H1 (cell line): Measurements from ENCODE around the gene SPC24. TPM values are rescaled to one million over a fixed set of nuclear protein-coding genes. Genes with fewer than 3 reads are reported as not detected.

Experiments
- CTCF ChIA-PET: fragments of 300-600 bp; sonication (Branson Sonifier 250); formaldehyde crosslinking; loops from one replicate; lab custom pipeline; 2021; ENCODE audit not compliant: partially characterized antibody; lab: Charles Lee
- POLR2A ChIA-PET: fragments of 300-600 bp; sonication (Branson Sonifier 250); formaldehyde crosslinking; loops from one replicate; lab custom pipeline; 2021; ENCODE audit warnings: inconsistent platforms; ENCODE audit not compliant: partially characterized antibody; lab: Charles Lee
- DNase-seq, 2 experiments: peaks; one replicate each; pipeline versions ENCODE4 v3.0.0 to v3.0.0-alpha.2; 2010 to 2022; ENCODE audit warnings: low spot score in 2 of 2, low read depth in 1 of 2, mixed read lengths in 1 of 2
- FAIRE-seq: peaks from 2 replicates; lab custom pipeline; 2011; peaks lifted over from hg19 to GRCh38; lab: Jason Lieb, UNC
- H2AFZ ChIP-seq: 2 replicates; pipeline ENCODE4 v1.8.1; 2012; ENCODE audit warnings: low read length, inconsistent platforms
- H2AK5ac ChIP-seq: 2 replicates; pipeline ENCODE4 v1.6.1; 2013; ENCODE audit warnings: low read depth, low read length
- H2BK120ac ChIP-seq: replicated peaks from 2 replicates; pipeline ENCODE3; 2013; ENCODE audit warnings: low read depth, low read length, inconsistent platforms
- H2BK12ac ChIP-seq: 2 replicates; pipeline ENCODE4 v1.6.1; 2013; ENCODE audit warnings: low read depth, low read length
- H2BK15ac ChIP-seq: 2 replicates; pipeline ENCODE4 v1.6.1; 2013; ENCODE audit warnings: low read length
- H2BK20ac ChIP-seq: 2 replicates; pipeline ENCODE4 v1.6.1; 2013; ENCODE audit warnings: low read length
- H2BK5ac ChIP-seq: 2 replicates; pipeline ENCODE4 v1.6.1; 2013; ENCODE audit warnings: low read depth, low read length
- H3K14ac ChIP-seq: 2 replicates; pipeline ENCODE4 v1.6.1; 2013; ENCODE audit warnings: inconsistent platforms; ENCODE audit not compliant: insufficient read length
- H3K18ac ChIP-seq: 2 replicates; pipeline ENCODE4 v1.6.1; 2013; ENCODE audit warnings: low read length; ENCODE audit errors: extremely low read depth
- H3K23ac ChIP-seq: 2 replicates; pipeline ENCODE4 v1.6.1; 2013; ENCODE audit warnings: inconsistent platforms; ENCODE audit not compliant: insufficient read length
- H3K23me2 ChIP-seq: 2 replicates; pipeline ENCODE4 v1.6.1; 2013; ENCODE audit warnings: low read depth, low read length
- H3K27ac ChIP-seq: 2 replicates; pipeline ENCODE4 v1.6.1; 2011; ENCODE audit warnings: low read depth, low read length, inconsistent platforms
- H3K27me3 ChIP-seq, 4 experiments: replicated peaks in 1 of 4; 1 replicate in 1 of 4; 2 replicates in 3 of 4; pipeline versions ENCODE4 v1.6.1 to v1.8.1; 2011 to 2013; ENCODE audit warnings: low read length in 3 of 4, mild to moderate bottlenecking in 3 of 4, inconsistent platforms in 2 of 4, mixed read lengths in 2 of 4, moderate library complexity in 1 of 4; ENCODE audit not compliant: control insufficient read depth in 3 of 4, insufficient read depth in 3 of 4; ENCODE audit errors: extremely low read depth in 1 of 4
- H3K36me3 ChIP-seq, 4 experiments: 2 replicates each; pipeline versions ENCODE4 v1.6.1 to v1.8.1; 2011 to 2013; ENCODE audit warnings: mild to moderate bottlenecking in 4 of 4, low read length in 3 of 4, moderate library complexity in 2 of 4, control low read depth in 1 of 4, inconsistent platforms in 1 of 4; ENCODE audit not compliant: insufficient read depth in 4 of 4, control insufficient read depth in 2 of 4
- H3K4ac ChIP-seq: replicated peaks from 2 replicates; pipeline ENCODE3; 2013; ENCODE audit warnings: low read length, low read depth, mixed read lengths, inconsistent platforms; ENCODE audit not compliant: insufficient read length
- H3K4me1 ChIP-seq, 4 experiments: replicated peaks in 1 of 4; 1 replicate in 1 of 4; 2 replicates in 3 of 4; pipeline versions ENCODE4 v1.6.1 to v1.8.1; 2011 to 2013; ENCODE audit warnings: low read length in 3 of 4, inconsistent platforms in 2 of 4, mixed read lengths in 1 of 4; ENCODE audit not compliant: insufficient read depth in 4 of 4, control insufficient read depth in 3 of 4
- H3K4me2 ChIP-seq, 2 experiments: 2 replicates each; pipeline versions ENCODE4 v1.6.1 to v1.8.1; 2011 to 2013; ENCODE audit warnings: low read depth in 2 of 2, low read length in 2 of 2, control low read depth in 1 of 2, inconsistent platforms in 1 of 2, mild to moderate bottlenecking in 1 of 2; ENCODE audit not compliant: insufficient read depth in 1 of 2
- H3K4me3 ChIP-seq, 4 experiments: fragments of 200-600, 300-600 bp in 1 of 4; sonication (generic), shearing (Covaris generic), sonication (Bioruptor Twin) in 1 of 4; 2 replicates each; pipeline versions ENCODE4 v1.5.1 to v1.8.1; 2011 to 2016; ENCODE audit warnings: low read length in 4 of 4, low read depth in 3 of 4, control low read depth in 2 of 4, inconsistent platforms in 2 of 4, mild to moderate bottlenecking in 2 of 4, mixed read lengths in 1 of 4, moderate library complexity in 1 of 4; ENCODE audit not compliant: insufficient read depth in 2 of 4; ENCODE audit errors: extremely low read depth in 1 of 4
- H3K56ac ChIP-seq: replicated peaks from 2 replicates; pipeline ENCODE3; 2013; ENCODE audit warnings: low read depth, mild to moderate bottlenecking, mixed read lengths, low read length, inconsistent platforms; ENCODE audit not compliant: insufficient read length
- H3K79me1 ChIP-seq: 2 replicates; pipeline ENCODE4 v1.6.1; 2013; ENCODE audit warnings: low read depth, low read length, control low read depth
- H3K79me2 ChIP-seq, 2 experiments: 2 replicates each; pipeline versions ENCODE4 v1.6.1 to v1.8.1; 2012 to 2013; ENCODE audit warnings: low read length in 2 of 2, mild to moderate bottlenecking in 2 of 2, inconsistent platforms in 1 of 2; ENCODE audit not compliant: insufficient read depth in 2 of 2, control insufficient read depth in 1 of 2
- H3K9ac ChIP-seq, 4 experiments: replicated peaks in 1 of 4; 1 replicate in 1 of 4; 2 replicates in 3 of 4; pipeline versions ENCODE4 v1.6.1 to v1.8.1; 2011 to 2013; ENCODE audit warnings: low read depth in 3 of 4, low read length in 3 of 4, control low read depth in 2 of 4, mild to moderate bottlenecking in 2 of 4, moderate library complexity in 2 of 4, inconsistent platforms in 1 of 4; ENCODE audit errors: extremely low read depth in 1 of 4
- H3K9me3 ChIP-seq, 2 experiments: 2 replicates each; pipeline versions ENCODE4 v1.6.1 to v1.8.1; 2012 to 2013; ENCODE audit warnings: mild to moderate bottlenecking in 2 of 2, moderate library complexity in 2 of 2, control low read depth in 1 of 2, inconsistent platforms in 1 of 2, low read depth in 1 of 2, low read length in 1 of 2, mixed read lengths in 1 of 2; ENCODE audit not compliant: insufficient read depth in 2 of 2
- H4K20me1 ChIP-seq, 2 experiments: replicated peaks in 1 of 2; 2 replicates each; pipeline versions ENCODE3 to v1.8.1; 2011 to 2013; ENCODE audit warnings: inconsistent platforms in 2 of 2, low read length in 2 of 2, mild to moderate bottlenecking in 1 of 2; ENCODE audit not compliant: insufficient read depth in 2 of 2, control insufficient read depth in 1 of 2
- H4K5ac ChIP-seq: 2 replicates; pipeline ENCODE4 v1.6.1; 2013; ENCODE audit warnings: low read length, low read depth, mixed read lengths, inconsistent platforms; ENCODE audit not compliant: insufficient read length
- H4K8ac ChIP-seq: 2 replicates; pipeline ENCODE4 v1.8.0; 2013; ENCODE audit warnings: mild to moderate bottlenecking, moderate library complexity, low read length, inconsistent platforms; ENCODE audit not compliant: insufficient read depth; ENCODE audit errors: extremely low read depth
- H4K91ac ChIP-seq: replicated peaks from 2 replicates; pipeline ENCODE3; 2013; ENCODE audit warnings: low read length, mixed read lengths, inconsistent platforms; ENCODE audit not compliant: insufficient read length
- KDM1A ChIP-seq: fragments of 200-600, 300-600 bp; sonication (generic); IDR thresholded peaks from 2 replicates; pipeline ENCODE4 v1.7.1; 2016; ENCODE audit warnings: mild to moderate bottlenecking, low read length, borderline replicate concordance
- SUZ12 ChIP-seq: fragments of 200-600 bp; sonication (generic); IDR thresholded peaks from 2 replicates; pipeline ENCODE4 v1.6.1; 2012; ENCODE audit warnings: mild to moderate bottlenecking, inconsistent platforms, low read length, moderate library complexity, mixed read lengths
- WGBS, 2 experiments: shearing (Covaris generic) in 1 of 2; methylation state at CpG; one replicate each; pipeline versions ENCODE4 v1.1.6 to v1.1.7; 2013 to 2015; ENCODE audit warnings: low lambda C conversion rate in 2 of 2, mixed read lengths in 2 of 2, inconsistent platforms in 1 of 2, low coverage in 1 of 2, missing lambda C conversion rate in 1 of 2; ENCODE audit not compliant: insufficient replicate concordance in 2 of 2, insufficient coverage in 1 of 2, insufficient read length in 1 of 2; ENCODE audit errors: extremely low coverage in 1 of 2, missing lambda C conversion rate in 1 of 2; 5-methylcytosine and 5-hydroxymethylcytosine counted together
- polyA plus RNA-seq, 7 experiments: library from polyadenylated mRNA; depleted of rRNA in 3 of 7; stranded (reverse) in 5 of 7; unstranded in 2 of 7; fragments of >200 nt in 5 of 7; fragments of 200-250 nt in 2 of 7; gene quantifications; 1 replicate in 5 of 7; 2 replicates in 1 of 7; 4 replicates in 1 of 7; pipeline versions ENCODE4 v1.2.1 to v1.2.3, GENCODE V29; 2011 to 2013; ENCODE audit warnings: missing spikeins in 2 of 7, mixed read lengths in 2 of 7
- total RNA-seq: library from RNA; stranded (reverse); fragmentation: NEBNext Ultra II Directional; extraction: Animal tissue kit (Norgen Biotek cat#: 25700); gene quantifications from 2 replicates; pipeline ENCODE4 v1.2.1, GENCODE V29; 2021

Gene SPC24
- total and polyA plus RNA-seq, 2 of the 8 experiments (the other 6 are each of a cell fraction or from before 2014, with no cell fraction given): 17.7 to 42.4 TPM

GRCh38 chr19:11176466-11177193, 21.0 kb upstream of the SPC24 start:
- no peak overlapping the region for H3K18ac ChIP-seq
- peaks cover 0 to 28% (median 12%) of the 10 kb centered on the region in 4 experiments; a peak in 6 of 8 replicates for H3K36me3 ChIP-seq
- H3K4me3 ChIP-seq: no peak overlapping the region
- no peak overlapping the region for H2AK5ac ChIP-seq
- H3K4ac ChIP-seq: no peak overlapping the region
- H3K14ac ChIP-seq: no peak overlapping the region
- peaks cover 0 to 3% (median 2%) of the 10 kb centered on the region in 4 experiments; a peak in 2 of 7 replicates for H3K4me1 ChIP-seq
- H4K5ac ChIP-seq: no peak overlapping the region
- H3K23ac ChIP-seq: no peak overlapping the region
- POLR2A ChIA-PET: interaction anchor here (0.7 to 1.2 kb wide), 2 partner anchors 9 to 12 kb away, joined by 3 to 6 read pairs; no protein-coding TSS in a partner anchor
- no peaks in the 10 kb centered on the region; the same call in 1 of the 2 replicates for H3K79me1 ChIP-seq
- no peak overlapping the region for H2BK12ac ChIP-seq
- H2BK120ac ChIP-seq: no peak overlapping the region
- H3K4me2 ChIP-seq: no peak overlapping the region
- FAIRE-seq (no peak), DNase-seq (no peak)
- no peak overlapping the region for H4K8ac ChIP-seq
- no peak for TF ChIP-seq SUZ12
- 0 out of 2 replicates have a peak, but pooled peaks have one; percentile 37 for TF ChIP-seq KDM1A
- H3K27me3 ChIP-seq: no peaks in the 10 kb centered on the region
- H3K9me3 ChIP-seq: no peaks in the 10 kb centered on the region
- no peaks in the 10 kb centered on the region for H4K20me1 ChIP-seq
- CTCF ChIA-PET: interaction anchor here (1.5 kb wide), 1 partner anchor 67 kb away, joined by 4 read pairs; no protein-coding TSS in a partner anchor
- H2BK5ac ChIP-seq: no peak overlapping the region
- no peak overlapping the region for H2BK20ac ChIP-seq
- no peak overlapping the region for H2BK15ac ChIP-seq
- no peak overlapping the region for H3K56ac ChIP-seq
- H3K27ac ChIP-seq: no peak overlapping the region
- no peak overlapping the region for H2AFZ ChIP-seq
- no peaks in the 10 kb centered on the region for H3K79me2 ChIP-seq
- H3K23me2 ChIP-seq: no peaks in the 10 kb centered on the region
- H4K91ac ChIP-seq: no peak overlapping the region
- no peak overlapping the region for H3K9ac ChIP-seq
- WGBS, 2 experiments: 93% methylated on average over 16 of the region's 18 CpGs; no CpG with 5 or more reads in 1 of the 2 experiments
